T1000 (cell line): ENCODE data around the gene SLC25A13.

Experiments used
- DNase-seq: peaks from one replicate; lab custom pipeline; 2025; ENCODE audit warnings: mixed read lengths; lab: John Stamatoyannopoulos, UW

The SLC25A13 gene

DNA sequence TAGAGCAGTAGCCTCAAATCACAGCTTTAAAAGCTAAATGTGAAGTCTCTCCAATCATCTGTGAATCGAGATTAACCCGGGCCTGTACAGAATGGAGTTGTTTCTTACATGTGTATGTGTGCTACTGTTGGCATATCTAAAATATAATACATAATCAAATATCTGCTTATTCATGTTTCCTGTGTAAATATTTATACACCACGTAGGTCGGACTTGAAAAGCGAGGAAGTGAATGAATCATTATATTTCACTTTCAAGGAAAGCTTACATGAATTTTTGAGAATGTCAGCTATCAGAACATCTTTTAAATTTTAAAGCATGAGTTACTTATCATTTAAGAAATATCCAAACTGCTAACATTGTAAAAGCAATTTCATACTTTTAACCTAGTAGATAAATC lies 233.3 kb downstream of the SLC25A13 start:
- DNase-seq: no peak

DNA sequence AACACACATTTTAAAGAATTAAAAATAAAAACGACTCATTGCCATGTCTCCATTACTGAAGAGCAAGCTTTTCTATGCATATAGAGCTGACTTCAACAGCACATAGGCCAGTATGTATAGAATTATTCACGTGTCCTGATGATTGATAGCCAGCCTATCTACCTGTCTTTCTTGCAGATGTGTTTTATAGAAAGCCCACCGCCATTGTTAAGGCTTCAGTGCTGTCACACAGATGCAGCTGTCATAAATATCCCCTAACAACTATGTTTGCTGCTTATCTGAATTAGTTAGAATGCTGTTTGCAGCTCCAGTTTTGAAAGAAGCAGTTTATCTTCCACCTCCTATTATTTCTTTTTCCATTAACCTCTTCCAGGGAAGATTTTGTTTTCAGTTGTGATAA lies 235.9 kb downstream of the SLC25A13 start:
- no peak for DNase-seq

DNA sequence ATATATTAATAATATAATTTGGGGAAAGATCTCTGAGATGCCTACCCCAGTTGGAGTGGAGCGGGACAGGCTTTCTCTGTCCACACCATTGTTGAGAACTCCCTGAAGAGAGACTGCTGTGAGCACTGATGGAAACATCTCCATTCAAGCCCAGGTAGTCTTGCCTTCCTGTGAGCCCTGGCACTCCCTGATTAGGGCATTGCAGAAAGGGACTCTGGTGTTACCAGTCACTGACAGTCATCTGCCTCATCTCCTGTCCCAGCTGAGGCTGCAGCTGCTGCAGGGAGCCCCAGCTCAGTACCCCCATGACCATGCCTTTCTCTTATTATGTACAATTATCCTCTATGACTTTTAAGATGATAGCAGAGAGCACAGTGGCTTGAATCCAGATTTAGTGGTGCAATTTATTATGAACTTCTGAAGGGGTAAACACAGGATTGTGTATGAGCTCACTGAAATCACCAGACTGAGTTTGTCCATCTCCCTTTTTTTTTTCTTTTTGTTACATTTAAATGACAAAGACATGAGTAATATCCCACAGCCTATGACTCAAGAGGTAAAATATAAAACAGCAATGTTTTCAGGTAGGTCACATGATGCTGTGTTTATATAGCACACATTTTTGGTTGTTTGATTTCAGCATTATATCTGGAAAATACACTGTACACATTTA lies 236.9 kb downstream of the SLC25A13 start:
- DNase-seq: no peak

DNA sequence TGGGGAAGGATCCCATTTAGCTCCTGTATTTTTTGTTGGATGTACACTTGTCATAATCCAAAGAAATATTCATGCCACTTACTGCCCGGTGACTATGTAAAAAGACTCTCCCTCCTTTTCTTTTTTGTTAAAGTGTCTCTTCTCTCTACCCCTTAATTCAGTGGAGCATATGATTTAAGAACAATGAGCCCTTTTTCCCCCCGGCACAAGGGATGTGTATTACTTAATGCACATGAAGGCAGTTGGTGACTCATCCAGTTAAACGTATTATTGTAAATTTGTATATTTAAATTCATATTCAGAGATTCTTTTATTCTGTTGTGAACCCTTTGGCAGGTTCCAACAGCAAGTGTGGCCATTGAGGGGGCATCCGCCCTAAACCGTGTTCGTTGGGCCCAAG lies 241.9 kb downstream of the SLC25A13 start:
- no peak for DNase-seq

DNA sequence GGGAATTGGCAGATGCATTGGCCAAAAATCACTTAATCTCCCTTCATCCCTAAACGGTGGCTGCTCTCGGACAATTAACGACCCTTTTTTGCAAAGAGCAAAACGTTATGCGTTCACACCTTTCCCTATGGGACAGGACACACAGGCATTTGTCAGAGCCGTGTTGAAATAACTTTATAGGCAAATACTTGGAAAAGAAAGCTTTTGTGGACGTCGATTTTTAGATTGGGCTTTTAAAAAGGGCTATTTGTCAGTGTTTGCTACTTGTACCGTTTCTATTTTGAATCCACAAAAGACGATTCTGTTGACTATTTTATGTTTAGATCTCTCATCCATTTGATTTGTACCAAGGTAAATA lies 245.6 kb downstream of the SLC25A13 start:
- no peak for DNase-seq

DNA sequence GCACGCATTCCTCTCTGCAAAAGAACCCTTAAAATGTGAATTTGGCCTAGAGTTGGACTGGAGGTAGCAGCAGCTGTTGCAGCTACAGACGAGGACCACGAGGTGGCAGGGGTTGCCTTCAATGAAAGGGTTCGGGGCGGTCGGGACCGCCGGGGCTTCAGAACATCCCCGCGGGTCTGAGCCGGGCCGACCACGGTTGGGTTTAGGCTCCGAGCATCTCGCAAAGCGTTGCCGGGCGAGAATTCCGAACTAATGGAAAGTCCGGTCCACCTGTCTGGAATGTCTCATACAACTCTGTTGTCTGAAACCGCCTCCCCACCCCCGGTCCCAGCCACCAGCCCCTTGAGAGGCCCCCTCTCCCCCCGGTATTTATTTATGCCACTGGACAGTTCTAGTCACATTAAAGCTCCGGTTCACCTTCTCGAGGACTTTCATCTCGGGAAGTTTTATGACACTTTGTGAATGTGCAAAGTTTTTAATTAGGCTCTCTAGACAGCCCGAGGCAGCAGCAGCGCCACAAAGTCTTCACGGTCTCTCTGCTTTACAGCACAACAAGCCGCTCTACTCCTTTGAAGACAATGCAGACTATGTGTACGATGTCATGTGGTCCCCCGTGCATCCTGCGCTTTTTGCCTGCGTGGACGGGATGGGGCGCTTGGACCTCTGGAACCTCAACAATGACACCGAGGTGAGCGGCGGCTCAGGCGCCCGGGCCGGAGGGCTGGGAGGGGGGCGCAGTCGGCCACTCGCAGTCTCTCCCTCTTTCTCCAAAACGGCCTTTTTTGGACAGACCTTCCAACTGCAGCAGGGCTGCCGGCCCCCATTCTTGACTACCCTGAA lies 246.2 kb downstream of the SLC25A13 start:
- peak; percentile 36 for DNase-seq

DNA sequence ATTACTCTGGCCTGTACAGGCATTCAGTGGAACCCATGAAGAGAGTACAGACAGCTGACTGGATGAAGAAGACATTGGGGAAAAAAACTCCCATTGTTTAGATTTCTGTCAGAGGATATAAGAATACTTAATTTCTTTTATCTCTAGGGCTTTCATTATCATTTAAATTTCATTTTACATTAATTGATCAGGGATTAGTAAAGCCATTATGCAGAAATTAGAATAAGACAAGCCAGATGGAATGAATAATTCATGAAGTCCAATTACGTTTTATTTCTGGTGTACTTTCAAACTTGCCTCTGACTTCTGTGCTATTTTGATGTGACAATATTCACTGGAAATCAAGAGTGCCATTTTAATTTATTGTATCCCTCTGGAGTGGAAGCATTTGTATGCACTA lies 247.0 kb downstream of the SLC25A13 start:
- DNase-seq: no peak
